CD4-positive, alpha-beta T cell treated with Interleukin-21 for 1 hour (primary cell): Measurements from ENCODE around the gene LMAN1L.

Experiments used
- DNase-seq: peaks from one replicate; pipeline ENCODE4 v3.0.0-alpha.2; 2020

The LMAN1L gene

GRCh38 chr15:74817370-74817737, 4.7 kb downstream of the LMAN1L start:
- no peak for DNase-seq

DNA sequence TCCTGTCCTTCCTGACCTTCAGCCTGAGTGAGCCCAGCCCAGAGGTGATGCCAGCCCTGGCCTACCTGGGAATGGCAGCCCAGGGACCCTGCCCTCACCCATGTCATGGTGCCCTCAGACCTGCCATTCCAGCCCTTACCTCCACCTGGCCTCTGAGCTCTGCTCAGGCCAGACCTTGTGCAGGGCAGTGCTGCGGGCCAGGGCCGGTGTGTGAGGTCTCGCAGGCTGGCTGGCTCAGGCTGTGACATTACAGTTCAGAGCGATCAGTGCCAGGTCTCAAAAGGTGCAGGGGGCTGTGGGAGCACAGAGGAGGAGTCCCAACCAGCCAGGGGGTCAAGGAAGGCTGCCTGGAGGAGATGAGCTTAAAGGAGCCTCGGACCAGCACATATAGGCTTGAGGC, 7.4 kb downstream of the LMAN1L start:
- no peak for DNase-seq

DNA sequence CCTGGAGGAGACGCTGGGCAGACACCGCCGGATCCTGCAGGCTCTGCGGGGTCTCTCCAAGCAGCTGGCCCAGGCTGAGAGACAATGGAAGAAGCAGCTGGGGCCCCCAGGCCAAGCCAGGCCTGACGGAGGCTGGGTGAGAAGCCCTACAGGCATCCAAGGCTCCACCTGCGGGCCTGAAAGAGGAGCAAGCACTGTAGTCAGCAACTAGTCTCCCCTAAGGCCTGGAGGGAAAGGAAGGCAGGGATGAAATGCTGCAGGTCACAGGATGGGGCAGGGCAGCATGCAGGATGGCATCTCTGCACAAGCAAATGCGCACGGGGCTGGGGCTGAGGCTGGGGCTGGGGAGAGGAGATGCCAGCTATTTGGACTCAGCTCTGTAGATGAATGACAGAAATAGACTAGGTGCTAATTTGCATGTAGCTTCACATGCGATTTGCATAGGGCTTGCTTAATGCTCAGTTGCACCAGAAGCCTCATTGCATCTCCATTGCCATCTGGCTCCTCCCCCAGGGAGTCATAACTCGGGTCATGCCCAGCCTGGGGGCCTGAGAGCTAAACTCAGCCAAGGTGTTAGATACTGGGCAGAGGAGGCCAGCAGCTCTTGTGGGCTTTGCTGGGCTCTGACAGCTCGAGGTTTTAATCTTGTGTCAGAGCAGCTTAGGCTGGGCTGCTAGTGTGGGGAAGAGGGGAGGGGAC, 8.6 kb downstream of the LMAN1L start:
- DNase-seq, result no peak

- no peak for DNase-seq
Observed at GRCh38 chr15:74821790-74822158, 9.1 kb downstream of the LMAN1L start.

- no peak for DNase-seq
Observed at GRCh38 chr15:74822233-74822632, 9.6 kb downstream of the LMAN1L start.

DNA sequence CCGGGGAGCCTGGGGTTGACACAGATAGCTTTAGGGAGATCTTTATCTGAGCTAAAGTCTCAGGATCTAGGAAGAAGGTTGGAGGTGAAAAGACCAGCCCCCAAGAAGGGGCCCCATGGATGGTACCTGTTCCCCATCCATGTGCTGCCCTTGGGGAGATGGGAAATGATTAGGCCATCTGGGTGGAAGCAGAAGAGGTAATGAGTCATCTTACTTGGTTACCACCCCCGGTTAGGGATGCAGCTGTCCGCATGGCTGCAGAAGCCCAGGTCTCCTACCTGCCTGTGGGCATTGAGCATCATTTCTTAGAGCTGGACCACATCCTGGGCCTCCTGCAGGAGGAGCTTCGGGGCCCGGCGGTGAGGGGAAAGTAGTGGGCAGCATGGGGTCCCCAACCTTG, 10.7 kb downstream of the LMAN1L start:
- no peak for DNase-seq

- DNase-seq, result no peak
Observed at GRCh38 chr15:74824976-74825375, 12.3 kb downstream of the LMAN1L start.

DNA sequence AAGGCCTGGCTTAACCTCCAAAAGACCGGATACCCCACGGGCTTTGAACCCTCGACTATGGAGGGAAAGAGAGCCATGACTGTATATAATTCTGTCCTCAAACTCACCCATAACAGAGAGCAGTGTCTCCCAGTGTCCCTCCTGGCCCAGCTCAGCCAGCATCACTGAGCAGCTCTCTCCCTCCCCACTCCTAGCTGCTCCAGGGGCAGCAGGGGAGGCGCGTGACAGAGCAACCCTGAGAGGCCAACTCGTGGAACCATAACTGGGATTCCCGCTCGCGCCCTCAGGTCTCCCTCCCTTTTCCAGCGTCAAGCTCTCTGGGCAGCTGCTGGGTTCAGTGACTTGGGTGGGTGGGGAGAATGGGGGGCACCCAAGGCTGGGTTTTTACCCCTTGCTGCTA, 13.2 kb downstream of the LMAN1L start:
- DNase-seq, result no peak

DNA sequence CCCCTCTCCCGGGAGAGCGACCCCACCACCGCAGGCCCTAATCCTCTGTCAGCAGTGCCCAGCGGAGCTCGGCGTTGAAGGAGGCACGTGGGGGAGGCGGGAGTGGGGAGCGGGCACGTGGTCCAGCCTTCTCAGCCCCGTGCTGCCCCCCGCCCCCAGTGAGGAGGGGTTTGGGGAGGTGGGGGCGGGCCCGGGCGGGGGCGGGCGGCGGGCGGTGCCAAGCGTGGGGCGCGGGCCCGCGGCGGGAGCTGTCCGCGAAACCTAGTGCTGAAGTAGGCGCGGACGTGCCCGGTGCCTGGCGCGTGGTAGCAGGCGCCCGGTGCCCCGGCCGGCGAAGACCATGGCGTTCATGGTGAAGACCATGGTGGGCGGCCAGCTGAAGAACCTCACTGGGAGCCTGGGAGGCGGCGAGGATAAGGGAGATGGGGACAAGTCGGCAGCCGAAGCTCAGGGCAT, 13.8 kb downstream of the LMAN1L start, which contains the start of gene CPLX3:
TSS of gene CPLX3 (plus strand) at position 264 of the 456 bp plus-strand sequence. CDS start at position 341, 77 bp downstream.
- peak; percentile 54 for DNase-seq

- DNase-seq, result no peak
Observed at GRCh38 chr15:74826921-74827320, 14.3 kb downstream of the LMAN1L start.

GRCh38 chr15:74827614-74828013, 15.0 kb downstream of the LMAN1L start:
- no peak for DNase-seq

GRCh38 chr15:74828835-74829234, 16.2 kb downstream of the LMAN1L start:
- no peak for DNase-seq

DNA sequence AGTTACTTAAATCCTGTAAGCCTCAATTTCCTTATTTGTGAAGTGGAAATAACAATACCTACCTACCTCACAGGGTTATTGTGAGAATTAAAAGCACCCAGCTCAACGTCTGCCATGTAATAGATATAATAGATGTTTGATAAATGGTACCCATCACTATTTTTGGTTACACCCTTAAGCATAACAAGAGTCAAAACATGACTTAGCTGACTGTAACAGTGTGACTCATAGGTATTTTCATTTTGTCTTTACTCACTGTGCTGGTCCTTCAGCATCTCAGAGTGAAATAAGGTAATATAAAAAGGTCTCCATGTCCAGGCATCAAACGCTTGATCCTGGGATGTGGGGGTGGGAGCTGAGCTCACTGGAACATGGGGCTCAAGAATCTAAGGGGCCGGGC, 16.9 kb downstream of the LMAN1L start:
- no peak for DNase-seq

GRCh38 chr15:74829991-74830390, 17.4 kb downstream of the LMAN1L start:
- no peak for DNase-seq

DNA sequence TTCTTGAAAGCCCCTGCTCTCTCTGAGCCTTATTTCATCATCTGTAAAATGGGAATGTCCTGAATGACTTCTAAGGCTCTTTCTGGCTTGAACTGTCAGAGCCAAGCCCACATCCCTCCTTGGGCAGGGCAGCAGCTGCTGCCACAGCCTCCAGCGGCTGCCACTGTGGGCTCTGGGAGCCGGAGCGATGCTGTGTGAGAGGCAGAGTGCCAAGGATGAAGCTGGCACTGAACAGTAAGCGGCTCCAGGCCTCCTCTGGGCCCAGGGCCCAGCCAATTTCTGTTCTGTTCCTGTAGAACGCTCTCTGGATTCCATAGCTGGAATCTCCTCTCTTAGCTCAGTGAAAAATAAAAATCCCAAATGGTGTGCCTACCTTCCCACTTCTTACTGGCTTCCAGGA, 18.2 kb downstream of the LMAN1L start:
- DNase-seq, result no peak

DNA sequence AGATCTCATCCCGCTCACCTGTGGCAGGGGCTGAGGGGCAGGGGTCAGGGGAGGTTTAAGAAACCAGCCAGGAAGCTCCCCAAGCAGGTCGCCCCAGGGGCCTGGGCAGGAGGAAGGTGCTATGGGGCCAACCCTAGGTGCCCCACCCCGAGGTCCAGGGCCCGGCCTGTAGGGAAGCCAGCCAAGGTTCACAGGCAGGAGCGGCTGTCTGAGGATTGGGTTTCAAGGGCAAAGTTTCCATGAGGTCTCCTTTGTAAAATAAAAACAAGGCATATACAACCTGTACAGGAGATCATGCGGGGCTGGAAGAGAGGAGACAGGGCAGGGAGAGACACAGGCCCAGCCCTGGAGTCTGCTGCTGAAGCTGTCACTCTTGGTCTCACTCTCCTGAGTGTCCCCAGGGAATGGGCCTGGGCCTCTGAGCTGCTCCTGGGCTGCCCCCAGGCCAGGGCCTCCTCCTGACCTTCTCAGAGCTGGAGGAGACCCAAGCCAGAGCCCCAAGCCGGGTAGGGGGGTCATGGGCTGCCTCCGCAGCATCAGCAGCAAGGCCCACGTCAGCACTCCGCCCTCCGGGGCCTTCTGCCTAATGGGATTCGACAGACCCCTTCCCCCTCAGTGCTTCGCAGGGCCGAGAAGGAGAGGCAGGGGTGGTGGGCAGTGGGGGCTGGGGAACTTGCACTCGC, 19.3 kb downstream of the LMAN1L start:
- DNase-seq, result no peak

- no peak for DNase-seq
Observed at GRCh38 chr15:74832826-74833225, 20.2 kb downstream of the LMAN1L start.

GRCh38 chr15:74833376-74834107, 20.9 kb downstream of the LMAN1L start:
- DNase-seq, result no peak

DNA sequence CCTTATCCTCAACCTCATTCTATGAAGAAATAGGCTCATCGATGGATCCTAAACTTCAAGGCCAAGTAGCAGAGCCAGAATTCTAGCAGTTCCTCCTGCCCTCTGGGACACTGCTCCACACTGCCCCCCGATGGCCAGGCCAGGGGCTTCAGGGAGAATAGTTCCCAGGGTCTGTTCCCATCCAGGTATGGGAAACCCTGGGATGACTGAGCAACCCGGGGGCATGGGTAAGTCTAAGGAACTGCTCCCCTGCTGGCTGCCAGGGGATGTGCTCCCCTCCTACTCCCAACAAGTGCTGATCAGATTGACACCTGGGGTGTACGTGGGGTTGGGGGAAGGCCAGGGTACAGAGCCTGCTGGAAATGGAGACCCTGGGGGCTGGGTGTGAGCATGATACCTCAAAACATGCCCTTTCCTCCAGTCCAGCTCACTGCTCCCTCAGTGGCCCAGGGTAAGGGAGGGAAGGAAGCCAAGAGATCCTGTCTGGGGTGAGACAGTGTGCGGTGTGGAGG, 22.7 kb downstream of the LMAN1L start:
- DNase-seq, result peak; percentile 50

GRCh38 chr15:74836846-74837245, 24.2 kb downstream of the LMAN1L start:
- no peak for DNase-seq

DNA sequence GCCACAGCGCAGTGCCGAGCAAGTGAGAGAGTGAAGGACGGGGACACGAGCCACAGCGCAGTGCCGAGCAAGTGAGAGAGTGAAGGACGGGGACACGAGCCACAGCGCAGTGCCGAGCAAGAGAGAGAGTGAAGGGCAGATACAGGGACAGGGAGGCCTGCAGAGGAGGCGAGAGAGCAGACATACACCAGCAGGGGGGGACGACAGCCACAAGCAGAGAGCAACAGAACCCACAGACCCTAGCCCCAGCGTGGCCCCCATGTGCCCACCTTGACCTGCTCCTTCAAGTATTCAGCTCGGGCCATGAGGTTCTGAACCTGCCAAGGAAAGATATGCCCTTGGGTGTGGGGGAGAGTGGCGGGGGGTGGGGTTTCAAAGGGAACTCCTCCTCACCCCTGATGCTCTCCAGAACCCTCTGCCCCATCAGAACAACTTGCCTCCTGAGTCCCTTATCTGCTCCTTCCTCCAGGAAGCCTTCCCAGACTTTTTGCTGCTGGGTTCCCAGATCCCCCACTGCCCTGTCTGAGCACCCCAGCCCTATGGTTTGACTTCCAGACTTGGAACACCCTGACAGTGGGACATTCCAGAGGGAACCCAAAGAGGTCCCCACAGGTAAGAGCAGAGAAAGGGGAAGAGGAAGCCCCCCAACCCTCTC, 25.0 kb downstream of the LMAN1L start:
- DNase-seq, result no peak

GRCh38 chr15:74838137-74838516, 25.5 kb downstream of the LMAN1L start:
- no peak for DNase-seq
